ENCODE data around the gene NKD2. TPM values are rescaled to one million over a fixed set of nuclear protein-coding genes. Genes with fewer than 3 reads are reported as not detected.

The NKD2 gene
- total and polyA plus RNA-seq, 2 experiments from 2014 or later: not detected

- Histone ChIP-seq H3K36me3 (ENCODE audit: low read depth) (no peaks in the 10 kb centered on the region), H3K9me3 (ENCODE audit: low read depth) (no peaks in the 10 kb centered on the region), H3K4me3 (no peak overlapping the region), H3K27ac (no peak overlapping the region), H3K9ac (no peak overlapping the region), H3K27me3 (replicated peaks; ENCODE audit: insufficient read depth) (peaks cover 15% of the 10 kb centered on the region; the same call in 1 of the 2 replicates), H3K4me2 (ENCODE audit: unreplicated experiment) (no peak overlapping the region), H3K79me2 (ENCODE audit: insufficient read depth) (no peaks in the 10 kb centered on the region), H3K4me1 (ENCODE audit: insufficient read depth) (no peaks in the 10 kb centered on the region), H2AFZ (no peak overlapping the region), H3F3A (ENCODE audit: insufficient read depth) (no peaks in the 10 kb centered on the region), H4K20me1 (ENCODE audit: insufficient read depth) (no peaks in the 10 kb centered on the region), H3K9me2 (ENCODE audit: insufficient read depth) (no peaks in the 10 kb centered on the region)
- 39 to 59% methylated on average over 7 to 10 of the region's 10 CpGs for WGBS, 2 experiments (ENCODE audit: low coverage in 1 of 2, low lambda C conversion rate in 2 of 2, missing lambda C conversion rate in 2 of 2)
- no peak for DNase-seq
- in situ Hi-C loops (cut with MboI): no loop called here
- TF ChIP-seq EZH2 (IDR thresholded peaks at IDR 0.05; ENCODE audit: insufficient read depth, poor library complexity, severe bottlenecking): no peak
- no peak for TF ChIP-seq EZH2phosphoT487 (IDR thresholded peaks at IDR 0.05; ENCODE audit: insufficient read depth, low read depth)
Measured at GRCh38 chr5:1015507-1015906, 6.9 kb downstream of the NKD2 start.

GRCh38 chr5:1016036-1016435, 7.4 kb downstream of the NKD2 start:
- Histone ChIP-seq H3F3A (ENCODE audit: insufficient read depth) (no peaks in the 10 kb centered on the region), H4K20me1 (ENCODE audit: insufficient read depth) (no peaks in the 10 kb centered on the region), H3K79me2 (ENCODE audit: insufficient read depth) (no peaks in the 10 kb centered on the region), H2AFZ (no peak overlapping the region), H3K4me1 (ENCODE audit: insufficient read depth) (no peaks in the 10 kb centered on the region), H3K9me3 (ENCODE audit: low read depth) (no peaks in the 10 kb centered on the region), H3K36me3 (ENCODE audit: low read depth) (no peaks in the 10 kb centered on the region), H3K9ac (no peak overlapping the region), H3K27me3 (replicated peaks; ENCODE audit: insufficient read depth) (peaks cover 14% of the 10 kb centered on the region; the same call in 1 of the 2 replicates), H3K4me3 (no peak overlapping the region), H3K9me2 (ENCODE audit: insufficient read depth) (no peaks in the 10 kb centered on the region), H3K27ac (no peak overlapping the region), H3K4me2 (ENCODE audit: unreplicated experiment) (no peak overlapping the region)
- WGBS, 2 experiments (ENCODE audit: low coverage in 1 of 2, low lambda C conversion rate in 2 of 2, missing lambda C conversion rate in 2 of 2): 72 to 75% methylated on average over 15 to 19 of the region's 19 CpGs
- in situ Hi-C loops (cut with MboI): no loop called here
- DNase-seq: no peak
- no peak for TF ChIP-seq EZH2phosphoT487 (IDR thresholded peaks at IDR 0.05; ENCODE audit: insufficient read depth, low read depth)
- TF ChIP-seq EZH2 (IDR thresholded peaks at IDR 0.05; ENCODE audit: insufficient read depth, poor library complexity, severe bottlenecking): no peak

GRCh38 chr5:1016476-1016875, 7.9 kb downstream of the NKD2 start:
- in situ Hi-C loops (cut with MboI): no loop called here
- H3K9me2 ChIP-seq (ENCODE audit: insufficient read depth): no peaks in the 10 kb centered on the region
- no peaks in the 10 kb centered on the region for H3K36me3 ChIP-seq (ENCODE audit: low read depth)
- H3K9ac ChIP-seq: no peak overlapping the region
- H3K27me3 ChIP-seq (replicated peaks; ENCODE audit: insufficient read depth): peaks cover 10% of the 10 kb centered on the region; the same call in 1 of the 2 replicates
- no peaks in the 10 kb centered on the region for H3K79me2 ChIP-seq (ENCODE audit: insufficient read depth)
- H2AFZ ChIP-seq: no peak overlapping the region
- H3K27ac ChIP-seq: no peak overlapping the region
- H3K4me3 ChIP-seq: no peak overlapping the region
- H3F3A ChIP-seq (ENCODE audit: insufficient read depth): no peaks in the 10 kb centered on the region
- no peak for DNase-seq
- H3K4me1 ChIP-seq (ENCODE audit: insufficient read depth): no peaks in the 10 kb centered on the region
- H3K9me3 ChIP-seq (ENCODE audit: low read depth): no peaks in the 10 kb centered on the region
- H4K20me1 ChIP-seq (ENCODE audit: insufficient read depth): no peaks in the 10 kb centered on the region
- 62 to 70% methylated on average over 16 of the region's 16 CpGs for WGBS, 2 experiments (ENCODE audit: low coverage in 1 of 2, low lambda C conversion rate in 2 of 2, missing lambda C conversion rate in 2 of 2)
- TF ChIP-seq EZH2phosphoT487 (IDR thresholded peaks at IDR 0.05; ENCODE audit: insufficient read depth, low read depth): no peak
- TF ChIP-seq EZH2 (IDR thresholded peaks at IDR 0.05; ENCODE audit: insufficient read depth, poor library complexity, severe bottlenecking): no peak
- no peak overlapping the region for H3K4me2 ChIP-seq (ENCODE audit: unreplicated experiment)

GRCh38 chr5:1017056-1017455, 8.5 kb downstream of the NKD2 start:
- 55 to 70% methylated on average over 10 to 12 of the region's 12 CpGs for WGBS, 2 experiments (ENCODE audit: low coverage in 1 of 2, low lambda C conversion rate in 2 of 2, missing lambda C conversion rate in 2 of 2)

More at GRCh38 chr5:1017056-1017455, 8.5 kb downstream of the NKD2 start:
- Histone ChIP-seq H4K20me1 (ENCODE audit: insufficient read depth) (no peaks in the 10 kb centered on the region), H3K9me3 (ENCODE audit: low read depth) (no peaks in the 10 kb centered on the region), H3K79me2 (ENCODE audit: insufficient read depth) (no peaks in the 10 kb centered on the region), H3K4me1 (ENCODE audit: insufficient read depth) (no peaks in the 10 kb centered on the region), H3K4me3 (no peak overlapping the region), H3K27ac (no peak overlapping the region), H3K36me3 (ENCODE audit: low read depth) (no peaks in the 10 kb centered on the region), H3F3A (ENCODE audit: insufficient read depth) (no peaks in the 10 kb centered on the region), H3K9me2 (ENCODE audit: insufficient read depth) (no peaks in the 10 kb centered on the region), H3K27me3 (replicated peaks; ENCODE audit: insufficient read depth) (0 out of 2 replicates have a peak, but pooled peaks cover 4% of the 10 kb centered on the region), H2AFZ (no peak overlapping the region), H3K9ac (no peak overlapping the region), H3K4me2 (ENCODE audit: unreplicated experiment) (no peak overlapping the region)
- no peak for DNase-seq
- in situ Hi-C loops (cut with MboI): no loop called here
- TF ChIP-seq EZH2phosphoT487 (IDR thresholded peaks at IDR 0.05; ENCODE audit: insufficient read depth, low read depth) (no peak), EZH2 (IDR thresholded peaks at IDR 0.05; ENCODE audit: insufficient read depth, poor library complexity, severe bottlenecking) (no peak)
